ENCODE data around the gene SYNDIG1. TPM values are rescaled to one million over a fixed set of nuclear protein-coding genes. Genes with fewer than 3 reads are reported as not detected.

The SYNDIG1 gene
- total and polyA plus RNA-seq, 3 experiments from 2014 or later = not detected

- Histone ChIP-seq H3K27me3 (ENCODE audit: insufficient read depth, low read length, poor library complexity, severe bottlenecking) (no peaks in the 10 kb centered on the region), H3K36me3 (ENCODE audit: insufficient read depth, low read length) (no peaks in the 10 kb centered on the region), H3K27ac (ENCODE audit: low read depth, low read length) (no peak overlapping the region), H3K4me3 (ENCODE audit: low read length) (no peak overlapping the region), H3K4me1 (ENCODE audit: insufficient read depth, low read length) (no peaks in the 10 kb centered on the region), H3K9me3 (ENCODE audit: low read length) (no peaks in the 10 kb centered on the region)
- no peaks in the 10 kb centered on the region for H3K36me3 Mint-ChIP-seq
- H3K4me1 Mint-ChIP-seq = no peaks in the 10 kb centered on the region
- ChIA-PET POLR2A (no interaction called here), CTCF (no interaction called here)
- H3K4me3 Mint-ChIP-seq = no peak overlapping the region
- H3K27ac Mint-ChIP-seq = no peak overlapping the region
- DNase-seq = no peak
- peaks cover 5 to 27% of the 10 kb centered on the region in 2 donors for H3K27me3 Mint-ChIP-seq
- H3K9me3 Mint-ChIP-seq = peaks cover 0 to 2% (median 1%) of the 10 kb centered on the region in 5 donors
These were observed 138.0 kb downstream of the SYNDIG1 start for GRCh38 chr20:24607402-24607801.

- Histone ChIP-seq H3K36me3 (ENCODE audit: insufficient read depth, low read length) (no peaks in the 10 kb centered on the region), H3K27me3 (ENCODE audit: insufficient read depth, low read length, poor library complexity, severe bottlenecking) (no peaks in the 10 kb centered on the region), H3K9me3 (ENCODE audit: low read length) (no peaks in the 10 kb centered on the region), H3K4me3 (ENCODE audit: low read length) (no peak overlapping the region), H3K27ac (ENCODE audit: low read depth, low read length) (no peak overlapping the region), H3K4me1 (ENCODE audit: insufficient read depth, low read length) (no peaks in the 10 kb centered on the region)
- ChIA-PET POLR2A (no interaction called here), CTCF (interaction anchor here (0.6 kb wide), 1 partner anchor 61 kb away, joined by 3 read pairs; no protein-coding TSS in a partner anchor)
- Mint-ChIP-seq H3K4me1 (no peaks in the 10 kb centered on the region), H3K9me3 (peaks cover 0 to 2% (median 0%) of the 10 kb centered on the region in 5 donors), H3K27me3 (peaks cover 3 to 28% of the 10 kb centered on the region in 2 donors), H3K27ac (no peak overlapping the region), H3K36me3 (no peaks in the 10 kb centered on the region), H3K4me3 (no peak overlapping the region)
- no peak for DNase-seq
These were observed 139.7 kb downstream of the SYNDIG1 start for GRCh38 chr20:24608926-24609667.

- POLR2A ChIA-PET = no interaction called here
- H3K27ac ChIP-seq (ENCODE audit: low read depth, low read length) = no peak overlapping the region
- no peaks in the 10 kb centered on the region for H3K4me1 Mint-ChIP-seq
- H3K27me3 ChIP-seq (ENCODE audit: insufficient read depth, low read length, poor library complexity, severe bottlenecking) = no peaks in the 10 kb centered on the region
- H3K9me3 ChIP-seq (ENCODE audit: low read length) = no peaks in the 10 kb centered on the region
- DNase-seq = no peak
- no peaks in the 10 kb centered on the region for H3K36me3 ChIP-seq (ENCODE audit: insufficient read depth, low read length)
- no peaks in the 10 kb centered on the region for H3K36me3 Mint-ChIP-seq
- H3K4me3 ChIP-seq (ENCODE audit: low read length) = no peak overlapping the region
- peaks cover 0 to under 1% (median 0%) of the 10 kb centered on the region in 5 donors for H3K9me3 Mint-ChIP-seq
- peaks cover 2 to 24% of the 10 kb centered on the region in 2 donors for H3K27me3 Mint-ChIP-seq
- H3K4me1 ChIP-seq (ENCODE audit: insufficient read depth, low read length) = no peaks in the 10 kb centered on the region
- no peak overlapping the region for H3K4me3 Mint-ChIP-seq
- H3K27ac Mint-ChIP-seq = no peak overlapping the region
- CTCF ChIA-PET = no interaction called here
These were observed 140.3 kb downstream of the SYNDIG1 start for GRCh38 chr20:24609757-24610156.

GRCh38 chr20:24610341-24611115 lies 141.1 kb downstream of the SYNDIG1 start:
- no peaks in the 10 kb centered on the region for H3K36me3 Mint-ChIP-seq
- no peak for DNase-seq
- Histone ChIP-seq H3K9me3 (ENCODE audit: low read length) (no peaks in the 10 kb centered on the region), H3K27ac (ENCODE audit: low read depth, low read length) (no peak overlapping the region), H3K4me1 (ENCODE audit: insufficient read depth, low read length) (no peaks in the 10 kb centered on the region), H3K36me3 (ENCODE audit: insufficient read depth, low read length) (no peaks in the 10 kb centered on the region), H3K4me3 (ENCODE audit: low read length) (no peak overlapping the region), H3K27me3 (ENCODE audit: insufficient read depth, low read length, poor library complexity, severe bottlenecking) (no peaks in the 10 kb centered on the region)
- no peaks in the 10 kb centered on the region for H3K4me1 Mint-ChIP-seq
- ChIA-PET CTCF (no interaction called here), POLR2A (no interaction called here)
- H3K27ac Mint-ChIP-seq = no peak overlapping the region
- no peaks in the 10 kb centered on the region for H3K9me3 Mint-ChIP-seq
- H3K27me3 Mint-ChIP-seq = peaks cover 2 to 21% of the 10 kb centered on the region in 2 donors
- no peak overlapping the region for H3K4me3 Mint-ChIP-seq

- H3K36me3 Mint-ChIP-seq = no peaks in the 10 kb centered on the region
- H3K27ac Mint-ChIP-seq = no peak overlapping the region
- no peaks in the 10 kb centered on the region for H3K9me3 ChIP-seq (ENCODE audit: low read length)
- no peaks in the 10 kb centered on the region for H3K36me3 ChIP-seq (ENCODE audit: insufficient read depth, low read length)
- H3K27me3 Mint-ChIP-seq = peaks cover 2 to 17% of the 10 kb centered on the region in 2 donors
- H3K4me1 ChIP-seq (ENCODE audit: insufficient read depth, low read length) = no peaks in the 10 kb centered on the region
- no peaks in the 10 kb centered on the region for H3K4me1 Mint-ChIP-seq
- no peaks in the 10 kb centered on the region for H3K9me3 Mint-ChIP-seq
- no peak overlapping the region for H3K4me3 ChIP-seq (ENCODE audit: low read length)
- CTCF ChIA-PET = no interaction called here
- no peak overlapping the region for H3K27ac ChIP-seq (ENCODE audit: low read depth, low read length)
- no peak overlapping the region for H3K4me3 Mint-ChIP-seq
- DNase-seq = no peak
- POLR2A ChIA-PET = no interaction called here
- H3K27me3 ChIP-seq (ENCODE audit: insufficient read depth, low read length, poor library complexity, severe bottlenecking) = no peaks in the 10 kb centered on the region
These were observed 142.1 kb downstream of the SYNDIG1 start for GRCh38 chr20:24611360-24612140.

- Mint-ChIP-seq H3K27me3 (peaks cover 2 to 17% of the 10 kb centered on the region in 2 donors), H3K36me3 (no peaks in the 10 kb centered on the region), H3K4me1 (no peaks in the 10 kb centered on the region), H3K4me3 (no peak overlapping the region), H3K27ac (peak overlapping the region in 1 of 8 donors; percentile 85), H3K9me3 (no peaks in the 10 kb centered on the region)
- no peaks in the 10 kb centered on the region for H3K4me1 ChIP-seq (ENCODE audit: insufficient read depth, low read length)
- no peaks in the 10 kb centered on the region for H3K27me3 ChIP-seq (ENCODE audit: insufficient read depth, low read length, poor library complexity, severe bottlenecking)
- no peak overlapping the region for H3K27ac ChIP-seq (ENCODE audit: low read depth, low read length)
- ChIA-PET POLR2A (no interaction called here), CTCF (no interaction called here)
- H3K4me3 ChIP-seq (ENCODE audit: low read length) = no peak overlapping the region
- DNase-seq = no peak
- no peaks in the 10 kb centered on the region for H3K9me3 ChIP-seq (ENCODE audit: low read length)
- no peaks in the 10 kb centered on the region for H3K36me3 ChIP-seq (ENCODE audit: insufficient read depth, low read length)
These were observed 143.7 kb downstream of the SYNDIG1 start for GRCh38 chr20:24612799-24613775.

- POLR2A ChIA-PET = no interaction called here
- CTCF ChIA-PET = no interaction called here
- Histone ChIP-seq H3K9me3 (ENCODE audit: low read length) (no peaks in the 10 kb centered on the region), H3K4me1 (ENCODE audit: insufficient read depth, low read length) (no peaks in the 10 kb centered on the region), H3K27ac (ENCODE audit: low read depth, low read length) (no peak overlapping the region), H3K36me3 (ENCODE audit: insufficient read depth, low read length) (no peaks in the 10 kb centered on the region), H3K4me3 (ENCODE audit: low read length) (no peak overlapping the region), H3K27me3 (ENCODE audit: insufficient read depth, low read length, poor library complexity, severe bottlenecking) (no peaks in the 10 kb centered on the region)
- Mint-ChIP-seq H3K36me3 (no peaks in the 10 kb centered on the region), H3K27me3 (peaks cover 2 to 20% of the 10 kb centered on the region in 2 donors), H3K4me1 (no peaks in the 10 kb centered on the region), H3K27ac (no peak overlapping the region), H3K9me3 (no peaks in the 10 kb centered on the region), H3K4me3 (no peak overlapping the region)
- no peak for DNase-seq
These were observed 144.9 kb downstream of the SYNDIG1 start for GRCh38 chr20:24614341-24614740.
